KMS-11 (cell line): Measurements from ENCODE around the gene TCF7L1.

Experiments used
- H2AFZ ChIP-seq: fragments of 200-600 bp; sonication (generic); 2 replicates; pipeline ENCODE4 v1.6.1; 2016; ENCODE audit warnings: antibody characterized with exemption, mixed run types, low read depth
- H3K27ac ChIP-seq: fragments of 200-600 bp; sonication (generic); 2 replicates; pipeline ENCODE4 v1.6.1; 2016; ENCODE audit warnings: mild to moderate bottlenecking, mixed run types
- H3K27me3 ChIP-seq: fragments of 200-600 bp; sonication (generic); 2 replicates; pipeline ENCODE4 v1.6.1; 2017; ENCODE audit warnings: mild to moderate bottlenecking, low read depth, mixed run types, moderate library complexity; ENCODE audit not compliant: insufficient read depth
- H3K36me3 ChIP-seq: fragments of 200-600 bp; sonication (generic); 2 replicates; pipeline ENCODE4 v1.6.1; 2017; ENCODE audit warnings: mild to moderate bottlenecking, mixed run types; ENCODE audit not compliant: insufficient read depth
- H3K4me1 ChIP-seq: fragments of 200-600 bp; sonication (generic); 2 replicates; pipeline ENCODE4 v1.6.1; 2016; ENCODE audit warnings: mild to moderate bottlenecking, low read depth, mixed run types; ENCODE audit not compliant: poor library complexity, severe bottlenecking
- H3K4me2 ChIP-seq: fragments of 200-600 bp; sonication (generic); 2 replicates; pipeline ENCODE4 v1.7.0; 2016; ENCODE audit warnings: mild to moderate bottlenecking, mixed run types
- H3K4me3 ChIP-seq: fragments of 200-600 bp; sonication (generic); IDR thresholded peaks from 2 replicates; pipeline ENCODE4 v1.6.1; 2017; ENCODE audit warnings: low read depth, low read length, mixed read lengths; ENCODE audit not compliant: insufficient read depth
- H3K79me2 ChIP-seq: fragments of 200-600 bp; sonication (generic); 2 replicates; pipeline ENCODE4 v1.6.1; 2016; ENCODE audit warnings: low read depth, mixed run types; ENCODE audit not compliant: insufficient read depth
- H3K9ac ChIP-seq: fragments of 200-600 bp; sonication (generic); 2 replicates; pipeline ENCODE4 v1.6.1; 2016; ENCODE audit warnings: mild to moderate bottlenecking, mixed run types
- H4K20me1 ChIP-seq: fragments of 200-600 bp; sonication (generic); 2 replicates; pipeline ENCODE4 v1.6.1; 2016; ENCODE audit warnings: mild to moderate bottlenecking, mixed run types; ENCODE audit not compliant: insufficient read depth
- TF ChIP-seq, protein P1 (sequence below): fragments of 200-600 bp; sonication (generic); conservative IDR thresholded peaks from 2 replicates; pipeline ENCODE4 v1.6.1; 2017; ENCODE audit warnings: low read depth, mild to moderate bottlenecking, antibody characterized with exemption, low read length, moderate library complexity, mixed read lengths

Gene TCF7L1

DNA sequence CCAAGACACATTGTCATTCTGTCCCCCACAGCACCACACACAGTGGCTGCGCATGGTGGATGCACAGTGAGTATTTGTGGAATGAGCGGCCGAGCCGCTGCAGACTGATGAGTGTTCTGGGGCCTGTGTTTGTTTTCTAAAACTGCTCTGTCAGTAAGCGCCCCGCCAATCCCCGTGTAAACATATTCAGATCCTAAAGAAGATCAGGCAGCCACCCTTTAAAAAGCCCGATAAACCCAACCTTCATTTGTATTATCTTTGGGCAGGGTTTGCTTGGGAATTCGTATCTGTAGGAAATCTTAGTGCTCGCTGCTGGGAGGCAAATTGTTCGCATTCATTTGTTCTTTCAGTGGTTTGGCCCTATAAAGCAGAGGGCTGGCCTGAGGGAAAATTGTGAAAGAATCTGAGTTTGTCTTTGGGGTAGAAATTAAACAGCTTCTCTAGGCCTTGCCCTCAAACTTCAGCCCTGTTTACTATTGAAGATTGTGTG, 126.0 kb downstream of the TCF7L1 start:
- Histone ChIP-seq H3K27ac (no peak overlapping the region), H3K9ac (no peak overlapping the region), H3K27me3 (no peaks in the 10 kb centered on the region), H3K4me2 (no peak overlapping the region), H2AFZ (no peak overlapping the region), H3K4me1 (no peaks in the 10 kb centered on the region), H4K20me1 (no peaks in the 10 kb centered on the region), H3K4me3 (no peak overlapping the region), H3K36me3 (no peaks in the 10 kb centered on the region), H3K79me2 (no peaks in the 10 kb centered on the region)
- TF ChIP-seq, protein P1, sequence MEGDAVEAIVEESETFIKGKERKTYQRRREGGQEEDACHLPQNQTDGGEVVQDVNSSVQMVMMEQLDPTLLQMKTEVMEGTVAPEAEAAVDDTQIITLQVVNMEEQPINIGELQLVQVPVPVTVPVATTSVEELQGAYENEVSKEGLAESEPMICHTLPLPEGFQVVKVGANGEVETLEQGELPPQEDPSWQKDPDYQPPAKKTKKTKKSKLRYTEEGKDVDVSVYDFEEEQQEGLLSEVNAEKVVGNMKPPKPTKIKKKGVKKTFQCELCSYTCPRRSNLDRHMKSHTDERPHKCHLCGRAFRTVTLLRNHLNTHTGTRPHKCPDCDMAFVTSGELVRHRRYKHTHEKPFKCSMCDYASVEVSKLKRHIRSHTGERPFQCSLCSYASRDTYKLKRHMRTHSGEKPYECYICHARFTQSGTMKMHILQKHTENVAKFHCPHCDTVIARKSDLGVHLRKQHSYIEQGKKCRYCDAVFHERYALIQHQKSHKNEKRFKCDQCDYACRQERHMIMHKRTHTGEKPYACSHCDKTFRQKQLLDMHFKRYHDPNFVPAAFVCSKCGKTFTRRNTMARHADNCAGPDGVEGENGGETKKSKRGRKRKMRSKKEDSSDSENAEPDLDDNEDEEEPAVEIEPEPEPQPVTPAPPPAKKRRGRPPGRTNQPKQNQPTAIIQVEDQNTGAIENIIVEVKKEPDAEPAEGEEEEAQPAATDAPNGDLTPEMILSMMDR: no peak

DNA sequence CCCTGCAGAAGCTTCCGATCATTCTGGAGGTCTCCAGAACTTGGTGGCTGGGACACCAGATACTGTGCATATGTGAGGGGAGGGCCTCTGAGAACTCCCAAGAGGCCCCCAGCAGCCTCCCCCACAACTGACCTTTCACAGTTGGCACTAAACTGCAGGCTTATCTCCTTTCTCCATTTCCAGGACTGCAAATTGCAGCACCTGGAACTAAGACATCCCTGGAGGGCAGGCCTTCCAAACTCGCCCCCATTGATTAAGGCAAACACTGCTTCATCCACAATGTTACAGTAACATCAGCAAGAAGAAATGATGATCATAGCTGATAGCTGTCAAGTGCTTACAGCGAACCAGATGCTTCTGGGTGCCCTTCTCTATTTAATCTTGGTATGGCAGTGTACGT, 126.7 kb downstream of the TCF7L1 start:
- no peak overlapping the region for H3K4me2 ChIP-seq
- H4K20me1 ChIP-seq: no peaks in the 10 kb centered on the region
- H3K79me2 ChIP-seq: no peaks in the 10 kb centered on the region
- H3K36me3 ChIP-seq: no peaks in the 10 kb centered on the region
- no peaks in the 10 kb centered on the region for H3K4me1 ChIP-seq
- no peaks in the 10 kb centered on the region for H3K27me3 ChIP-seq
- TF ChIP-seq, protein P1: no peak
- H3K27ac ChIP-seq: no peak overlapping the region
- no peak overlapping the region for H2AFZ ChIP-seq
- H3K9ac ChIP-seq: no peak overlapping the region
- no peak overlapping the region for H3K4me3 ChIP-seq

- Histone ChIP-seq H3K36me3 (no peaks in the 10 kb centered on the region), H3K27me3 (no peaks in the 10 kb centered on the region), H3K9ac (no peak overlapping the region), H3K79me2 (no peaks in the 10 kb centered on the region), H3K4me3 (no peak overlapping the region), H3K4me1 (no peaks in the 10 kb centered on the region), H3K4me2 (no peak overlapping the region), H2AFZ (no peak overlapping the region), H4K20me1 (no peaks in the 10 kb centered on the region), H3K27ac (no peak overlapping the region)
- TF ChIP-seq, protein P1: no peak
These were observed 130.4 kb downstream of the TCF7L1 start for GRCh38 chr2:85263591-85263990.

DNA sequence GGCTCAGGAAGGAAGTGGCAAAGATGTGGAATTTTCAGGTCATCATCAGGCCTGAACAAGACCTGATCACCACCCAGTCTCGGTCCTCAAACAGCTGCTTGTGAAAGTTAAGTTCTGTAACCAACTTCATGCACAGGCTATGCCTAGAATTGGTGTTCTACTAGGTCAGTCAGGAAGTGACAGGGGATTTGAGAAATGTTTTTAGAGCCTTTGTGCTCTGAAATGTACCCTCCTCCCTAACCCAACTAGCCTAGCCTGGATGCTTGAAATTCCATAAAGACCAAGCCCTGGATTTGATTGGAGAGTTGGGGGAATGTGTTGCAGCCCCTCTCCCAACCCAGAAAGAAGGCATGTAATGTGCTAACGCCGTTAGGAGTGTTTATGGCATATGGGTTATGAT, 131.3 kb downstream of the TCF7L1 start:
- H3K4me2 ChIP-seq: no peak overlapping the region
- TF ChIP-seq, protein P1: no peak
- H3K36me3 ChIP-seq: no peaks in the 10 kb centered on the region
- H3K27me3 ChIP-seq: no peaks in the 10 kb centered on the region
- no peaks in the 10 kb centered on the region for H3K79me2 ChIP-seq
- no peaks in the 10 kb centered on the region for H3K4me1 ChIP-seq
- no peak overlapping the region for H3K27ac ChIP-seq
- no peak overlapping the region for H3K4me3 ChIP-seq
- H4K20me1 ChIP-seq: no peaks in the 10 kb centered on the region
- H2AFZ ChIP-seq: no peak overlapping the region
- no peak overlapping the region for H3K9ac ChIP-seq
